CD4-positive, CD25-positive, alpha-beta regulatory T cell (primary cell): ENCODE results near the gene TNIP3. TPM values are rescaled to one million over a fixed set of nuclear protein-coding genes. Genes with fewer than 3 reads are reported as not detected.

Experiments
- ATAC-seq, 2 donors: fragments of 150-1000 bp; cut with Tn5 transposase; one replicate each; pipeline ENCODE4 v1.10.0; 2021; ENCODE audit warnings: low read depth in 2 of 2, moderate number of reproducible peaks in 2 of 2, moderate library complexity in 1 of 2
- DNase-seq, 3 donors: peaks; one replicate each; pipeline versions ENCODE4 v3.0.0 to v3.0.0-alpha.2; 2012 to 2022; ENCODE audit warnings: mixed read lengths in 1 of 3
- H3K27ac ChIP-seq: one replicate; pipeline ENCODE4 v1.7.0; 2013; ENCODE audit warnings: mild to moderate bottlenecking, low read length; ENCODE audit not compliant: insufficient read depth, poor library complexity, severe bottlenecking
- H3K27me3 ChIP-seq: one replicate; pipeline ENCODE4 v1.7.0; 2013; ENCODE audit warnings: low read length; ENCODE audit not compliant: control insufficient read depth, insufficient read depth
- H3K36me3 ChIP-seq: one replicate; pipeline ENCODE4 v1.7.0; 2013; ENCODE audit warnings: mild to moderate bottlenecking, low read length, moderate library complexity; ENCODE audit not compliant: control insufficient read depth, insufficient read depth
- H3K4me1 ChIP-seq: 2 replicates; pipeline ENCODE4 v1.7.0; 2013; ENCODE audit warnings: mild to moderate bottlenecking, low read length; ENCODE audit not compliant: insufficient read depth, control insufficient read depth, poor library complexity, severe bottlenecking
- H3K4me3 ChIP-seq: one replicate; pipeline ENCODE4 v1.7.0; 2013; ENCODE audit warnings: low read depth, mild to moderate bottlenecking, low read length, moderate library complexity
- H3K9me3 ChIP-seq, 2 experiments: 1 replicate in 1 of 2; 2 replicates in 1 of 2; pipeline ENCODE4 v1.7.0; 2013; ENCODE audit warnings: low read length in 2 of 2, mild to moderate bottlenecking in 1 of 2, moderate library complexity in 1 of 2; ENCODE audit not compliant: control insufficient read depth in 2 of 2
- H3K27ac Mint-ChIP-seq, 3 donors: one replicate each; pipeline ENCODE4 v1.8.0; 2020 to 2022; ENCODE audit warnings: mild to moderate bottlenecking in 3 of 3, mixed read lengths in 3 of 3, moderate library complexity in 2 of 3
- H3K27me3 Mint-ChIP-seq: one replicate; pipeline ENCODE4 v1.8.0; 2022; ENCODE audit warnings: mild to moderate bottlenecking, mixed read lengths
- H3K36me3 Mint-ChIP-seq: one replicate; pipeline ENCODE4 v1.8.0; 2020; ENCODE audit warnings: mixed read lengths
- H3K4me1 Mint-ChIP-seq, 4 donors: one replicate each; pipeline ENCODE4 v1.8.0; 2020 to 2022; ENCODE audit warnings: mixed read lengths in 4 of 4, mild to moderate bottlenecking in 1 of 4
- H3K4me3 Mint-ChIP-seq, 4 donors: one replicate each; pipeline ENCODE4 v1.8.0; 2020 to 2022; ENCODE audit warnings: mild to moderate bottlenecking in 4 of 4, mixed read lengths in 4 of 4, moderate library complexity in 3 of 4
- H3K9me3 Mint-ChIP-seq, 7 donors: one replicate each; pipeline ENCODE4 v1.8.0; 2020 to 2022; ENCODE audit warnings: mixed read lengths in 7 of 7, mild to moderate bottlenecking in 3 of 7, moderate library complexity in 2 of 7
- polyA plus RNA-seq, 4 donors: library from polyadenylated mRNA; unstranded; fragments of 300-500 nt; fragmentation: Illumina TruSeq; gene quantifications; one replicate each; pipeline ENCODE4 v1.2.3, GENCODE V29; 2021
- total RNA-seq: library from RNA; stranded (reverse); gene quantifications from one replicate; pipeline ENCODE4 v1.2.3, GENCODE V29; 2022

Gene TNIP3
- total and polyA plus RNA-seq, 5 donors from 2014 or later, result 1.3 to 2.0 (median 1.6) TPM

DNA sequence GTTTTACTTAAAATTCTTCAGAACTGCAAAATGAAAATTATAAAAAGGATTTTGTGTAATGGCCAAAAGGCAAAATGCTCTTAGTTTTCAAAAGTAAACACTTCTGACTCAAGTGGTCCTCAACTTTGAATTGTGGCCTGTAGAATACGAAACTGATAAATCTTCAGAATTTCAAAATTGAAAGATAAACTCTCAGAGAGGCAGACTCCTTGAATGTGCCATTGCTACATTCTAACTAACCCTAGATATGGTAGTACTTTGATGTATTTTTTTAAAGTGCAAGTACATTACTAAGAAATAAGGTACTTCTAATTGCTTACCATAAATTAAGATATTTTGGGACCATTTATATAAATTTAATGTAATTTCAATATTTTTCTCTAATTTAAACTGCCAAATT, 44.4 kb downstream of the TNIP3 start:
- Histone ChIP-seq H3K4me1 (no peaks in the 10 kb centered on the region), H3K27ac (no peak overlapping the region), H3K36me3 (no peaks in the 10 kb centered on the region), H3K4me3 (no peak overlapping the region), H3K27me3 (no peaks in the 10 kb centered on the region), H3K9me3 (no peaks in the 10 kb centered on the region)
- Mint-ChIP-seq H3K4me3 (no peak overlapping the region), H3K27ac (no peak overlapping the region), H3K9me3 (peaks cover 0 to 1% (median 0%) of the 10 kb centered on the region in 7 donors), H3K4me1 (peaks cover 0 to 8% (median 5%) of the 10 kb centered on the region in 4 donors), H3K36me3 (peaks cover 4% of the 10 kb centered on the region), H3K27me3 (no peaks in the 10 kb centered on the region)
- no peak for DNase-seq
- no peak for ATAC-seq

- peaks cover 0 to 1% (median 0%) of the 10 kb centered on the region in 7 donors for H3K9me3 Mint-ChIP-seq
- DNase-seq (peak in 1 of 3 donors; percentile 37), ATAC-seq (no peak)
- no peaks in the 10 kb centered on the region for H3K27me3 Mint-ChIP-seq
- H3K36me3 Mint-ChIP-seq, result peaks cover 4% of the 10 kb centered on the region
- H3K36me3 ChIP-seq, result no peaks in the 10 kb centered on the region
- H3K27ac ChIP-seq, result no peak overlapping the region
- no peaks in the 10 kb centered on the region for H3K4me1 ChIP-seq
- peaks cover 3 to 12% (median 8%) of the 10 kb centered on the region in 4 donors for H3K4me1 Mint-ChIP-seq
- no peak overlapping the region for H3K27ac Mint-ChIP-seq
- H3K4me3 ChIP-seq, result no peak overlapping the region
- no peaks in the 10 kb centered on the region for H3K27me3 ChIP-seq
- no peak overlapping the region for H3K4me3 Mint-ChIP-seq
- no peaks in the 10 kb centered on the region for H3K9me3 ChIP-seq
Measured at GRCh38 chr4:121118344-121118743, 45.8 kb downstream of the TNIP3 start.

- H3K4me1 ChIP-seq, result no peaks in the 10 kb centered on the region
- H3K27me3 Mint-ChIP-seq, result peaks cover 5% of the 10 kb centered on the region
- H3K27ac Mint-ChIP-seq, result no peak overlapping the region
- DNase-seq, result no peak
- H3K4me3 ChIP-seq, result no peak overlapping the region
- no peaks in the 10 kb centered on the region for H3K36me3 ChIP-seq
- H3K9me3 Mint-ChIP-seq, result no peaks in the 10 kb centered on the region
- H3K27ac ChIP-seq, result no peak overlapping the region
- H3K9me3 ChIP-seq, result no peaks in the 10 kb centered on the region
- peaks cover 3 to 13% (median 9%) of the 10 kb centered on the region in 4 donors for H3K4me1 Mint-ChIP-seq
- H3K4me3 Mint-ChIP-seq, result no peak overlapping the region
- H3K27me3 ChIP-seq, result no peaks in the 10 kb centered on the region
- no peaks in the 10 kb centered on the region for H3K36me3 Mint-ChIP-seq
- ATAC-seq, result no peak
Measured at GRCh38 chr4:121114756-121115155, 49.4 kb downstream of the TNIP3 start.

DNA sequence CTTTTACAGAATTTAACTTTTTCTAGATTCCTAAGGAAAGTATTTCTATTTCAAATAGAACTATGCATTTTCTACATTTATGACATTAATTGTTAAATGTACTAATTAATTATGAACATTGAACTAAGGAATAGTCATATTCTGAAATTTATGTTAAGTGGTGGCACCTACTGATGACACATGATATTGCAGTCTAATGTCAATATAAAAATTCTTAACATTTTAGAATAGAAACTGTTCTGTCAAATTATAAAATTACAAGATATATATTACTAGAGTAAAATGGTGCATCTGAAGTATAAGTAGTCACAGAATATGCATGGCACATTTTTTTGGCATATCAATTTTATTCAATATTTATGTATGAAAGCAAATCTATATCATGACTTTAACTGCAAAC, 51.6 kb downstream of the TNIP3 start:
- Mint-ChIP-seq H3K4me1 (peaks cover 0 to 6% (median 5%) of the 10 kb centered on the region in 4 donors), H3K4me3 (no peak overlapping the region), H3K27me3 (peaks cover 11% of the 10 kb centered on the region), H3K27ac (no peak overlapping the region), H3K36me3 (no peaks in the 10 kb centered on the region), H3K9me3 (no peaks in the 10 kb centered on the region)
- no peak overlapping the region for H3K27ac ChIP-seq
- no peaks in the 10 kb centered on the region for H3K36me3 ChIP-seq
- H3K4me1 ChIP-seq, result no peaks in the 10 kb centered on the region
- peak in 1 of 3 donors; percentile 15 for DNase-seq
- no peaks in the 10 kb centered on the region for H3K27me3 ChIP-seq
- ATAC-seq, result no peak
- no peaks in the 10 kb centered on the region for H3K9me3 ChIP-seq
- H3K4me3 ChIP-seq, result no peak overlapping the region

DNA sequence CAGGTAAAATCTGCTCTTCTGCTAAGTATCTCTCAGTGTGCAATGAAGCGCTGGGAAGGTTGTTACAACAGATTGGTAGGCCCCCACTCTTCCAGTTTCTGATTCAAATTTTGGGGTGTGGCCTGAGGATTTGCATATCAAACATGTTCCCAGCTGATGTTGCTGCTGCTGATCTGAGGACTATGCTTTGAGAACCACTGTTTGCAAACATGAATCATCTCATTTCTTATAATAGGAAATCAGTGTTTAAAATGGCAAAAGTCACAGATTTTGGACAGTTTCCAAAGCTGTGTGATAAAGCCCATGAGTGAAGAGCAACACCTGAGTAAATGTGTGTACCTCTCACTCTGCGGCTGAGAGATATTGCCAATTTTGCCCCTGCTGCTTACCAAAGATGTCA, 55.6 kb downstream of the TNIP3 start:
- no peak overlapping the region for H3K27ac Mint-ChIP-seq
- ATAC-seq (no peak), DNase-seq (no peak)
- H3K36me3 Mint-ChIP-seq, result no peaks in the 10 kb centered on the region
- H3K36me3 ChIP-seq, result no peaks in the 10 kb centered on the region
- no peak overlapping the region for H3K4me3 Mint-ChIP-seq
- peaks cover 16% of the 10 kb centered on the region for H3K27me3 ChIP-seq
- no peak overlapping the region for H3K4me3 ChIP-seq
- H3K4me1 ChIP-seq, result no peaks in the 10 kb centered on the region
- H3K27me3 Mint-ChIP-seq, result peaks cover 33% of the 10 kb centered on the region
- peaks cover 0 to 2% (median 0%) of the 10 kb centered on the region in 7 donors for H3K9me3 Mint-ChIP-seq
- peaks cover 0 to 2% (median 0%) of the 10 kb centered on the region in 4 donors for H3K4me1 Mint-ChIP-seq
- no peaks in the 10 kb centered on the region for H3K9me3 ChIP-seq
- no peak overlapping the region for H3K27ac ChIP-seq

DNA sequence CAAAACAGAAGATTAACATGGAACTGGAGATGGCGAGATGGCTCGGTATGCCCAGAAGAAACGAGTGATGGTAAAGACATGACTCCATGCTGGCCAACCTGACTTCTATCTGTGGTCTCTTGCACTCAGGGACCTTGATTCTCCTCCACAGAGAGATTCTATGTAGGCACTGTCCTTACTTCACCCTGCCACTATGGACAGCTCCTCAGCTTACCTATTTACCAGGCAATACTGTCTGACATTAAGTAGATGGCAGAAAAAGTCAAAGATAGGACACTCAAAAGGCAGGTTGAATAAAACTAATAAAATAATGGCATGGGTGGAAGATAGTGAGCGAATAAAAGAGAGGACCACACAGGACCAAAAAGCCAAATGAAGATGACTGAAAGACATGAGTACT, 56.6 kb downstream of the TNIP3 start:
- DNase-seq (no peak), ATAC-seq (no peak)
- no peaks in the 10 kb centered on the region for H3K9me3 ChIP-seq
- no peak overlapping the region for H3K4me3 ChIP-seq
- H3K4me1 ChIP-seq, result no peaks in the 10 kb centered on the region
- H3K36me3 ChIP-seq, result no peaks in the 10 kb centered on the region
- Mint-ChIP-seq H3K4me3 (no peak overlapping the region), H3K36me3 (no peaks in the 10 kb centered on the region), H3K27me3 (peaks cover 37% of the 10 kb centered on the region), H3K9me3 (peaks cover 0 to 2% (median 0%) of the 10 kb centered on the region in 7 donors), H3K27ac (no peak overlapping the region), H3K4me1 (no peaks in the 10 kb centered on the region)
- no peak overlapping the region for H3K27ac ChIP-seq
- H3K27me3 ChIP-seq, result peaks cover 16% of the 10 kb centered on the region

GRCh38 chr4:121100093-121100775, 63.9 kb downstream of the TNIP3 start:
- DNase-seq, result no peak
- peaks cover 4% of the 10 kb centered on the region for H3K27me3 ChIP-seq
- Mint-ChIP-seq H3K4me1 (no peaks in the 10 kb centered on the region), H3K9me3 (peaks cover 0 to 2% (median 0%) of the 10 kb centered on the region in 7 donors), H3K36me3 (no peaks in the 10 kb centered on the region), H3K4me3 (no peak overlapping the region), H3K27me3 (peaks cover 37% of the 10 kb centered on the region), H3K27ac (no peak overlapping the region)
- no peaks in the 10 kb centered on the region for H3K4me1 ChIP-seq
- H3K36me3 ChIP-seq, result no peaks in the 10 kb centered on the region
- no peak overlapping the region for H3K4me3 ChIP-seq
- no peaks in the 10 kb centered on the region for H3K9me3 ChIP-seq
- no peak overlapping the region for H3K27ac ChIP-seq
- no peak for ATAC-seq

- H3K36me3 Mint-ChIP-seq, result no peaks in the 10 kb centered on the region
- H3K27me3 Mint-ChIP-seq, result peaks cover 22% of the 10 kb centered on the region
- Histone ChIP-seq H3K4me1 (no peaks in the 10 kb centered on the region), H3K36me3 (no peaks in the 10 kb centered on the region), H3K27ac (no peak overlapping the region), H3K9me3 (no peaks in the 10 kb centered on the region), H3K4me3 (no peak overlapping the region), H3K27me3 (peaks cover 2% of the 10 kb centered on the region)
- no peak overlapping the region for H3K4me3 Mint-ChIP-seq
- ATAC-seq (no peak), DNase-seq (no peak)
- H3K9me3 Mint-ChIP-seq, result peaks cover 0 to 2% (median 0%) of the 10 kb centered on the region in 7 donors
- H3K27ac Mint-ChIP-seq, result no peak overlapping the region
- no peaks in the 10 kb centered on the region for H3K4me1 Mint-ChIP-seq
Measured at GRCh38 chr4:121098266-121098665, 65.9 kb downstream of the TNIP3 start.
